NCI-H128 (cell line): ENCODE measurements around the gene ADGRL2.

Experiments used
- DNase-seq: peaks from one replicate; lab custom pipeline; 2025; ENCODE audit not compliant: unreplicated experiment; lab: John Stamatoyannopoulos, UW

ADGRL2 gene

DNA sequence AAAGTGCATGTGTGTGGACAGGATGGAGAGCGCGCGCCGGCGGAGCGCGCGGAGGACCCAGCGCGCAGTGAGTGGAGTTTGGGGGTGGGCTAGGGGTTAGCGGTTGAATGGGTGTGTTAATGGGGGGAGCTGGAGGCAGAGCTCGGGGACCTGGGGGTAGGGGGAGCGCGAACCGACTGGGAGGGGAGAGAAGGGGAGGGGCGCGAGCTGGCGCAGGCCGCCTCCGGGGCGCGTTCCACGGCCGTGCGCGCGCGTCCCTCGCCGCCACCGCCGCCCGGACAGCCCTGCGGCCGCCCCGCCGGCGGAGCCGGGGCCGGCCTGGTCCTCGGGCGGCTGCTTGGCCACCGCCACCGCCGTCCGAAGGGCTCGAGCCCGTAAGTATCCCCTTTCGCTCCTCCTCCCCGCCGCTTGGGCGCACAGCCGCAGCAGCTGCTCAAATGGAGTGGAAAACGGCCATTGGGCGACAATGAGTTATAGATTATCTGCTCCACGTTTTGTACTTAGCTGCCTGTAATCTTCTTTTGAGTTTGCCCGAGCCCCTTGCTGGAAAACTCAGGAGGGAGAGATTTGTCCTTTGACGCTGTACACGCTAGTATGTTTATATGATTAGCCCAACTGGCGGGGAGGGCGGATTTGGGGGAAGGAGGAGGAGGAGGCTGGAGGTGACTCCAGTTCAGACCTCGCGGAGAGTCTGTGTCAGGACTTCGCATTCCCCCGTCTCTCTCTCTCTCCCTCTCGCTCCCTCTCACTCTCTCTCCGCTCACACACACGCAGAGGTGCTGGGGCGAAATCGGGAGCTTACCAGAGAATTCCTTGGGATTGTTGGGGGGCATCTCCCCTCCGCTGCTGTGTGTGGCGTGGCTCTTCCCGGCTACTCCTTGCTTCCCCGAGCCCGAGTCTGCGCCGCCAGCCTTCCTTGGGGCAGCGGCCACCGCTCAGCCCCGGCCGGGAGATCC lies at the start of gene ADGRL2:
TSS of gene ADGRL2 (plus strand) at position 240 of the 956 bp plus-strand sequence. CDS start 36,051 bp downstream, outside the sequence.
- peak; percentile 86 for DNase-seq

GRCh38 chr1:81752840-81753239 lies 47.9 kb upstream of the ADGRL2 start:
- DNase-seq: no peak

DNA sequence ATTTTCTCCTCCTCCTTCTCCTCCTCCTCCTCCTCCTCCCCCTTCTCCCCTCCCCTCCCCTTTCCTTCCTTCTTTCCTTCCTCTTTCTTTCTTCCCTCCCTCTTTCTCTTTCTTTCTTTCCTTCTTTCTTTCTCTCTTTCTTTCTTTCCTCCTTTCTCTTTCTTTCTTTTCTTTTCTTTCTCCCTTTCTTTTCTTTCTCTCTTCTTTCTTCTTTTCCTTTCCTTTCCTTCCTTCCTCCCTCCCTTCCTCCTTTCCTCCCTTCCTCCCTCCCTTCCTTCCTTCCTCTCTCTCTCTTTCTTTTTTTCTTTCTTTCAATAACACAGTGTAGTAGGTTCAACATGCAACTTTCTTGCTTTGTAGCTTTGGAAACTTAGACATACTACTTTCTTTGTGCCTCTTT lies 46.3 kb upstream of the ADGRL2 start:
- DNase-seq: no peak

DNA sequence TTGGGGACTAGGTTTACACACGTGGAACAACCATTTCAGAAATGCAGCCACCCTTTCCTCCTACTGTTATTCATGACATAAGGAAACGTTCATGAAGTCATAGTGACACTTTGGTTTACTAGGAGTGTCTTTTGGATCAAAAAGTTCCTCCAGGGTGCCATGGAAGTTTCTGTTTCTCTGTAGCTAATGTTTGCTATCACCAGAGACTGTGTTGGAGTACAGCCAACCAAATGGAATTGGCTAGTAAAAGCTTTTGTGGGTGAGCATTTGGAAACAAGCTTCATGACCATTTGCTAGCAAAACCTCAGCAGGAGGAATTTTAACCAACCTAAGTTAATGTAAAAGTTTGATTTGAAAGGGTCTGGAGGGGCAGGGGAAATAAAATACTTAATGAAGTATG lies 43.9 kb upstream of the ADGRL2 start:
- no peak for DNase-seq

DNA sequence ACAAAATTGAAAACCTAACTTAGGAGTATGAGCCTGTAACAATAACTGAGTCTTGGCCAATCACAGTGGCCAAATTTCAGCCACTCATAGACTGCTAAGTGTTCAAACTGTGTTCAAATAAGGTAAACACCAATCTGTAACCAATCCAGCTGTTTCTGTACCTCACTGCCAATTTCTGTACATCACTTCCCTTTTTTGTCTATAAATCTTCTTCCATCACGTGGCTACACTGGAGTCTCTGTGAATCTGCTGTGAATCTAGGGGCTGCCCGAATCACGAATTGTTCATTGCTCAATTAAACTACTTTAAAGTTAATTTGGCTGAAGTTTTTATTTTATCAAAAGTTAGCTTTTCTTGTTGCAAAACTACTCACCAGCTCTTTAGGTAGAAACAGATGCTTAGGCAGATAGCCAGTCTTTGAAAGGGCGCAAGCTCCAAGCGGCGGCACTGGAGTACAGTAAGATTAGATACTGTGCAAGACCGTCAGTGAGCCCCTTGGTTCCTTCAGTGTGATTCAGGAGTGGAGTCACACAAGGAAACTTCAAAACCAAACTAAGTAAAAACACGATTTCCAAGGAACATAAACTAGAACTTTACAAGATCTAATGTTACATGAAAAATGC lies 43.2 kb upstream of the ADGRL2 start:
- no peak for DNase-seq

- DNase-seq: no peak
These were observed 42.6 kb upstream of the ADGRL2 start for GRCh38 chr1:81758181-81758580.

DNA sequence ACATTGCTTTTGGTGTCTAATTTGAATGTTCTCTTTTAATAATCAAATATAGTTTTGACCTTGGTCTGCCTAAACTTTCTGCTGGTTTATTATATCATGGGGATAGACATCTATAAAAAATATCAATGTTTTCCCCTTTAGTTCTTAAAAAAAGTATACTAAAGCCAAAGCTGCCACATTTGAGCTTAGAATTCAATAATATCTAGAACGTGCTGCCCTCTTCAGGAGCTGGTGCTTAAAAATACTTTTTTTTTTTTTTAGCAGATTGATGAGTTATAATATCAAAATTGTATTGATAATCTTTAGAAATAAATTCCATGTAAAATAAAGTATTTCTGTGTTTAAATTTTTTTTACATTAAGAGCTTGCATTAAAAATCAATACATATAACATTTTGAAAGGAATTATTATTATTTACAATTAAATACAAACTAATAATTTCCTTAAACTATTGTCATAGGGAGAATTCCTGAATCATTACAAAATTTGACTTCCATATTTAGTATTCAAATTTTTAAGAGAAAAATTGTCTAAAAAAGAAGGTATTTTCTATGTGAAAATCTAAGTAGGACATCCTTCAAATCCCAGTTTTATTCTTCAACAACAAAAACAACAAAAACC lies 40.1 kb upstream of the ADGRL2 start:
- DNase-seq: no peak

GRCh38 chr1:81775510-81775909 lies 25.2 kb upstream of the ADGRL2 start:
- no peak for DNase-seq

DNA sequence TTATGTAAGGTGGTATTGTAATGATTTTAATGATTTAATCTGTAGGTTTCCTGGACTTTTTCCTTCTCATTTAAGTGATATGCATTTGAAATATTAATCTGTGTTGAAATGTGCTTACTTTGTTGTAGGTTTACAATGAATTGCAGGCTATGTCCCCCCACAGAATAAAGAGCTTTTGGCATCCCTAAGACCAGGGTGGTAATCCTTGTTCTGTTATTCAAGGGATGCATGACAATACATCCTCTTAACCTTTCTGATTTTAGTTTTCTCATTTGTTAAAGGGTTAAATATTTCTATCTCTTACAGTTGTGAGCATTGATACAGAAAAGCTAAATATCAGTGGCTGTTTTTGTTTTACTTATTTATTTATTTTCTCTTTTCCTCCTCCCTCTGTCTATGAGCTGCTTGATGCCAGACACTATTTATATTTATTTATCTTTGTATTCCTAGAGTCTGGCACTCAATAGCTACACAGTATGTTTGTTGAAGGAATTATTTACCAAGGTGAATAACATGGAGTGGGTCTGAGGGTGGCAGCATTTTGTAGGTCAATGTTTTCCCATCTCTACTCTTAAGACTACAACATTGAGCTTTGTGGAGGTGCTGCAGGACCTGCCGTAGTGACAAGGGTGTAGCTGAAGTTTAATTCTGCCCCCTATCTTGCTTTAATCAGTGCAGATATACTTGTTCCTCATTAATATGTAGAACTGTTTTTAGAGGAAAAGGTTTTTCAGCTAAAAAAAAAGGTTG lies 19.9 kb upstream of the ADGRL2 start:
- no peak for DNase-seq

DNA sequence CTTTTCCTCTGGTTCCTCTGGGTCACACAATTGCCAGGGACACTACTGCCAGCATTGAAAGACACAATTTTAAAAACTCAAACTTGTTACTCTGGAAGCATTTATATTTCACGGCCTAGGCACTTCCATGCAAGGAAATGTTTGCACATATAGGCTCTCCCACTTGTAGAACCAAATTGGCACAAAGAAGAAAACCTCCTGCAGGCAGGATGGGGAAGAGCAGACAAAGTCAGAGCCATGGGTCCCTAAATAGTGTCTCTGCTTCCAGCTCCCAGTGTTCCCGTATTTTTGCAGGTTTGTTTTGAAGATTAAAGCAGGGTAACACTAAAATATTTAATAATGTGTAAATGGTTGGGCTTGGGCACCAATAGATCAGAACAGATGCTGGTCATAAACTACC lies 19.0 kb upstream of the ADGRL2 start:
- no peak for DNase-seq

DNA sequence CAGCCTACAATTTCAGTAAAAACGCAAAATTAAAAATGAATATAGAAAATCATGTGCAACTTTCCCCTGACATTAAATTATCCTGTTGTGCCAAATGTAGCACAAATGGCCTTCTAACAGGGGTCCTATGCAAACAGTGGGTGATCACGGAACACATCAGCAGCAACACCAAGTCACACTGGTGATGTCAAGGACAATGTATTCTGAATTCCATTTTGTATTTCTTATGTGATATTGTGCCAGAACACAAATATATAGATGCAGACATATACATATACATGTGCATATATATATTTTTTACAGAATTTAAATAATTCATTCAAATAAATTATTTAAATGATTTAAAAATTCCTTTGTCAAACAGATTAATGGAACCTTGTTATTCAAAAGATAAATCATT lies 8.6 kb upstream of the ADGRL2 start:
- DNase-seq: no peak

- no peak for DNase-seq
These were observed 3.0 kb upstream of the ADGRL2 start for GRCh38 chr1:81797701-81798100.

DNA sequence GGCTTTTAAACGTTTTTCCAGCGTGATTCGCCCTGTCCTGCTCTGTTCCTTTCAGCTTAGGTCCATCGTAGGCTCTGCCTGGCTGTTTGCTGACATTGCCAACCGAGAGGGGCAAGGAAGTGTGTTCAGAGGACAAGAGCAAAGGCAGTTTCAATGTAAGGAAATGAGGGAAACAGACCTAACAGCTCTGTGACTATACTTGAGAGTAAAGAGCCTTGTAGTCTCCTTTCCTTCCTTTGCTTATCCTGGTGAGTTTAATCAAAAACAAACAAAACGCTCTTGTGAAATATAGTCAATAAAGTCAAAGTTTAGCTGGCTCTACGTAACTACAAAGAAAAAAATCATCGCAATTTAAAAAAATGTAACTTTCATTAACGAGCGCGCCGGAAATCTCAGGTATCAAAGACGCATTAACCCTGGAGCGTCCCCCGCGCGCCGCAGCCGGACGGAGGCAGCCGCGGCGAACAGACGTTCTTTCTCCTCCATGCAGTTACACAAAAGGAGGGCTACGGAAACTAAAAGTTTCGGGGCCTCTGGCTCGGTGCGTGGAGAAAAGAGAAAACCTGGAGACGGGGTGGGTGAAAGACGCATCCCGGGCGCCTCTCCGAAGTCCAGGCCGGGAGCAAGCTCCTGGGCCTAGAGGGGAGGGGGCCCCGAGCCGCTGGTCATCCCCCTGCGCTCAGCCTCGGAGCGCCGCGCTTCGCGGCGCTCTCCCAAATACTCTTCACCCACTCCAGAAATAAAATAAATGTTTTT lies 617 bp upstream of the ADGRL2 start:
- DNase-seq: peak; percentile 57

GRCh38 chr1:81801651-81802456 lies 1.1 kb downstream of the ADGRL2 start:
- DNase-seq: no peak

DNA sequence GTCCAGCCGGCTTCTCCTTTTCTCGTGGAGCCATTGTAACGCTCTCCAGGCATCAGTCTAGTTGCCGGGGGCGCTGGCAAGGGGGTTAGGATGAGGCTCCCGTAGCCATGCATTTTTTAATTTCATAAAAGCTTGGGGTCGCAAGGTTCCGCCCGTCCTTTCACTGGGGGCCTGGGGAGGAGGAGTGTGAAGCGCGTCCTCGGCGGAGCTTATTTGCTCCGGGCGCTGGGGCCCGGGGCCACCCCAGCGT lies 1.6 kb downstream of the ADGRL2 start:
- no peak for DNase-seq

DNA sequence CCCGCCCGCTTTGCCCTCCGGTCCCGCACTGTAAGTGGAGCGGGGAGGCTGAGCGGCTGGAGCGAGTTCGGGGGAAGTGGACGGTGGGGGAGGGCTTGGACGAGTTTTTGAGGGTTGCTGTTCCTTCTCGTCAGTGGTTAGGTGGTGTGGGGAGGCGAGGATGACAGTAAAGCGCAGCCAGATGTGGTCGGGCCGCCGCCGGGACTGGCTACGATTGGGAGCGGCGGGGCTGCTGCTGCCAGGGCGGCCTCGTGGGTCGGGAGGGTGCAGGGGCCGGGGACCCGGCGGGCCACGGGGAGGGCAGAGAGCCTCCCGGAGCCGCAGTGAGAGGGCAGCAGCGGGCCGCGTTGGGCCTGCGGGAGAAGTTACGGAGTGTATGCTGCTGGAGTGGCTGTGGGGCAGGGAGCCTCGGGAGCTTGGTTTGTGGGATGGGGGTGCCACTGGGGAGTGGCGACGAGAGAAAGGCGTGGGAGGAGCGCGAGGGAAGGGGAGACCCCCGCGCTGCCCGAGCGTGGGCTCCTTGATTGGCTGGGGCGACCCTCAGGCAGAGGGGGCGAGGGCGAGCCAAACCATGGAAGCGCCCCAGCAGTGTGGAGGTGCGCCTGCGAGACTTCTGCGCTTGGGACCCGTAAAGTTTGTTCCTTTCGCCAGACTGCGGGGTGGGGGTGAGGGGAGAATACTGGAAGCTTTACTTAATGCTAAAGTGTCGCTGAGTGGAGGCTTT lies 2.1 kb downstream of the ADGRL2 start:
- peak; percentile 27 for DNase-seq

DNA sequence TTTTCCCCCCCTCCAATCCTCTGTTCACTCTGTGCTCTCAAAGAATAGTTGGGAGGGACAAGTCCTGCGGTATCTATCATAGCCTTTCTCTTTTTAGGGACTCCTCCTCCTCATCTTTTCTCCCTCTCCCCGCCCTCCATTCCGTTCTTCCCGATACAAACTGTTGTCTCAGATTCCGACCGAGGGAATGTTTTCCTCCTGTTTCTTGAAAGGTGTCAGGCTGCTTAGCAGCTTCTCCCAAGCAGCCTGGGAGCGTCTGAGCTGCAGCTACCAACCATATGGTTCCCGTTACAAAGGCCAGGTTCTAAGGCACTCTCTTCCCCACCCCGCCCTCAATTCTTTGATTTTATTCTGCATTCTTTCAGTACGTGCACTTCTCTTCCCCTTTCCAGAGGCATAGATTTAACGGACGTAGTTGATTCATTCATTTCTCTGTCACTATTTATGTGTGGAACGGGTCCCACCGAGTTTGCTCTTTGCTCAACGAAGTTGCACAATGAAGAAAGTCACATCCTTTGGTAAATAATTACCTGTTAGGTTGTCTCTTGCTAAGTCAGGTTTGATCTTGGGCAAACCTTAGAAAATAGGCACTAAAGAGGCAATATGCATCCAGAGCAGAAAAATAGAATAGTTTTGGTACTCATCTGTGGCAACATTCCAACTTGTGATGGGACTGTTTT lies 2.8 kb downstream of the ADGRL2 start:
- DNase-seq: no peak

DNA sequence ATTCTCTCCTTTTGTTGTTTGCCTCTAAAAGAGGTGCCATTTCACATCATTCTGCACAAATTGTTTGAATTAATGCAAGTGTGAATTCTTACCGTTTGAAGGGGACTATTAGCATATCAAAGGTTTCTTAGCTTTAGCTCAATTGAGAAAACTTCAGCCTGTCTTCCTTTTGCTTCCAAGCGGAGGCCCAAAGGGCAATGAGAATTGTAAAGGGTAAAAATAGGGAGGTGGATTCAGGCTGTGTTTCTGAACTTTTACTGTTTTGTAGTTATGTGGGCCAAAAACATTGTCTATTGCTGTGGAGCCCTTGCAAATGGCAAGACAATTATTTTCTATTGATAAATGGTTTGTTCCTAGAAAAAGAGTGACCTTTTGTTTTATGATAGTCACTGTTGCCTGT lies 3.6 kb downstream of the ADGRL2 start:
- no peak for DNase-seq
